T47D (cell line): ENCODE results near the gene EPB41L2.
"Not testable (repeated sequence)": the region's sequence is repeated elsewhere in the genome, so short reads cannot be mapped to it uniquely, and the experiment has no call there.

Experiments used
- DNase-seq, 2 experiments: peaks; one replicate each; pipeline versions ENCODE4 v3.0.0 to v3.0.0-alpha.2; 2011 to 2012; ENCODE audit warnings: low read depth in 1 of 2, low spot score in 1 of 2
- JUND ChIP-seq: IDR thresholded peaks from 2 replicates; pipeline ENCODE4 v1.6.1; 2012; ENCODE audit warnings: low read depth
- in situ Hi-C: cut with HindIII; loops from 2 replicates; pipeline ENCODE4 v1.10.0; 2016; ENCODE audit warnings: low sequenced_read_pairs, low pct_unique_long_range_greater_than_20kb

EPB41L2 gene

GRCh38 chr6:130958468-130958867 is 104.6 kb downstream of the EPB41L2 start:
- no peak for TF ChIP-seq JUND
- in situ Hi-C loops = no loop called here
- DNase-seq = no peak

- TF ChIP-seq JUND = no peak
- in situ Hi-C loops = no loop called here
- no peak for DNase-seq
These were observed 107.3 kb downstream of the EPB41L2 start for GRCh38 chr6:130955755-130956154.

DNA sequence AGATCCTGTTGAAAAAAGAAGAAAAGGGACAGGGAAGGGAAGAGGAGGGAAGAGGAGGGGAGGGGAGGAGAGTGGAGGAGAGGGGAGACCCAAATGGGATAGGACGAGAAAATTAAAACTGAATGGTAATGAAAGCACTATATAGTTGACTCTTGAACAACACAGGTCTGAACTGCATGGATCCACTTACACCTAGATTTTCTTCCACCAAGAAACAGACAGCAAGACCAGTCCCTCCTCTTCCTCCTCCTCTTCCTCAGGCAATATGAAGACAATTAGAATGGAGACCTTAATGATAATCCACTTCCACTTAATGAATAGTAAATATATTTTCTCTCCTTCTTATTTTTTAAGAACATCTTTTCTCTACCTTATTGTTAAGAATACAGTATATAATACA is 113.5 kb downstream of the EPB41L2 start:
- TF ChIP-seq JUND = no peak
- DNase-seq = no peak
- in situ Hi-C loops = no loop called here

DNA sequence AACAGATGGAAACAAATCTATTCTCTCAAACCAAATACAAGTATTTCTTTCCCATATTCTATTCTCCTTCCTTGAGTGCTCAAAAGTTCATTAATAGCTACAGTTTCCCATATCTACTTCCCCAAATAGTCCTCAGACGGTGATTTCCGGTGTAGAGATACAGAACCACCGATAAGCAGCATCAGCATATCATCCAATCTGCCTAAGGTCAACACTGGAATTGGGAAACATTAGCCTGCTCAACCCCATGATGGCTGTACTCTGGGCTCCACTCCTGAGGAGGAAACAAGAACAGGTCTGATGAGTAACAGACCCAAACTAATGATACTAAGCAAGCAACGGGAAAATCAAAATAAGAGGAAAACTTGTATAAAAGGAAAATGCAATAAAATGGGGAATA is 115.6 kb downstream of the EPB41L2 start:
- in situ Hi-C loops = no loop called here
- TF ChIP-seq JUND = no peak
- no peak for DNase-seq

DNA sequence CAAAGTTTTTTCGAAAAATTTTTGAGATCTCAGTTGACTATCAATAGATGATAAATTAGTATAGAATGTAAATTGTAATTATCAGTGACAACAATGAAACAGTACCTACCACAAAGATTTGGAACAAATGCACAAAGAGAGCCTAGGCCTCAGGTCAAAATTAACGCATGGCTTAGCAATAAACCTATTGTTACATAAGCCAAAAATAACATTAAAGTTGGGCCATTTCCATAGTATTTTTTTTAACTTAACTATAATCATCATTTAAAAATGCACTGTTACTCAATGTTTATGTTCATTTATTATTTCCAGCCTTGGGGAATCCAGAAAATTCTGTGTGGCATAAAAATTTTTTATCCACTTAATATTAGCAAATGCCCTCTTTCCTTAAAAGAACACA is 117.0 kb downstream of the EPB41L2 start:
- no peak for TF ChIP-seq JUND
- in situ Hi-C loops = no loop called here
- no peak for DNase-seq

DNA sequence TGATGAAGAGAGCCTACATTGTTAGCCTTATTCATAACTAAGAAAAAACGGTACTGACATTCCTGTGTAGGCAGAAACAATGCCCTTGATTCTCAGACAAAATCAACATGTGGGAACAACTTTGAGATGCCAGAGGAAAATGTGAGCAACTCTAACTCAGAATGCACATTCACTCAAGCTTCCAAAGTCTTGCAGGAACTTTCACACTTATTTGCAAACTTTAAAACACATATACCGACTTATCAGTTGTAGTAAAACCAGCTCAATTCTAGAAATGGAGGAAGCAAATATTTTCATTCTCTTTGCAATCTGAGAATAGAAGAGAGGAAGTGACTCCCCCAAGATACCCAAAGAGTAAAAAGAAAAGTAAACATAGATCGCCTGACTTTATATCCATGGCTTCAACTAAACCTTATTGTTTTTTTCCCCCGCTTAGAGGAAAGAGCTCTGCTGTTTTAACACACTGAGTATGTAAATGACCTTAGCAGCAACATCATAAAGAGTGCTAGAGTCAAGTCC is 117.6 kb downstream of the EPB41L2 start:
- in situ Hi-C loops = no loop called here
- TF ChIP-seq JUND = no peak
- no peak for DNase-seq

DNA sequence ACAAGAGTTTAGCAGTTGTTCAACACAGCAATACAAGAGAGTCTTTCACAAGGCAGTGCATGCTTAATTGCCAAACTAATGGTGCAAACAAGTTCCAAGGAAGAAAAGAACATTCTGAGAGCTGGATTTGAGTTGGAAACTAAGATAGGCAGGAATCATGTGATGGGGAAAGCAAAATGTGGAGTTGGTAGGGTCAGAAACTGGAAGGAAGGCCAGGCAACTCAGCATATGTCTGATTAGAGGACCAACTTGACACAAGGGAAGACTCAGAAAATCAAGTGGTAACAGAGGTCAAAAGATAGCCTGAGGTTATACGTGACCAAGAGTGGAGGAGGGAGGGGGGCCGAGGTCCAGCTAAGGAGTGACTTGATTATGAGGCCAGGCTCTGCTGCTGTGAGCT is 118.6 kb downstream of the EPB41L2 start:
- in situ Hi-C loops = no loop called here
- no peak for DNase-seq
- TF ChIP-seq JUND = no peak

- DNase-seq = no peak
- in situ Hi-C loops = no loop called here
- no peak for TF ChIP-seq JUND
These were observed 119.3 kb downstream of the EPB41L2 start for GRCh38 chr6:130943738-130944137.

DNA sequence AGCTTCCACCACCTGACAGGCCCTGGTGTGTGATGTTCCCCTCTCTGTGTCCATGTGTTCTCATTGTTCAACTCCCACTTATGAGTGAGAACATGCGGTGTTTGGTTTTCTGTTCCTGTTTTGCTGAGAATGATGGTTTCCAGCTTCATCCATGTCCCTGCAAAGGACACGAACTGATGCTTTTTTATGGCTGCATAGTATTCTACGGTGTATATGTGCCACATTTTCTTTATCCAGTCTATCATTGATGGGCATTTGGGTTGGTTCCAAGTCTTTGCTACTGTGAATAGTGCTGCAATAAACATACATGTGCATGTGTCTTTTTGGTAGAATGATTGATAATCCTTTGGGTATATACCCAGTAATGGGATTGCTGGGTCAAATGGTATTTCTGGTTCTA is 120.3 kb downstream of the EPB41L2 start:
- in situ Hi-C loops, DNase-seq: not testable (repeated sequence)

DNA sequence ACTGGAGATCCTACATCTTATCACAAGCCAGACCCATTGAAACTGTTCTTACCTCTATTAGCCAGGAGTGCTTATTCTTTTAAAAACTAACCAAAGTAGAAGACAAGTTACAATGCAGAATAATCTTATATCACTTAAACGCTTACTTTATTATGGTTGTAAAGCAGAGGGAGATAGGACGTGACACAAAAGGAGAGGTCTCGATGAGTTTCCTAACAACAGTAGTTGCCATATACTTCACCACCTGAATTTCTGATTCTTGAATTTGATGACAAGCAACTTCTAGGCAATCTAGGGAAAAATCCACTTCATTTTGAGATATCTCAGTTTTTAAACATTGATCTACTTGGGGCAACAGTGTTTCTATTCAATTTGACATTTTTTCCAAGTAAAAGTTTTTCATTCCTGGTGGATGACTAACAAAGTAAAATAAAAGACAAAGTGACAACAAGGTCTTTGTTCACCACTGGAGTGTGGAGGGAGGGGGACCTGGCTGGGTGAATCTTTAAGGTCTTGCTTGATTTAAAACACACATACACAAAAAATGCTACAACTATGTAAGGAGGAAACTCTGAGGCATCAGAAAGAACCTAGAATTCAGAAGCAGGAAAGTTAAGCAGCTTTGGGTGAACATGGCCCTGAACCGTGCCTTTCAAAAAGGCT is 125.0 kb downstream of the EPB41L2 start:
- TF ChIP-seq JUND = no peak
- DNase-seq = no peak
- in situ Hi-C loops = no loop called here

- DNase-seq = no peak
- TF ChIP-seq JUND = no peak
- in situ Hi-C loops = no loop called here
These were observed 126.1 kb downstream of the EPB41L2 start for GRCh38 chr6:130936933-130937332.

- DNase-seq = peak in 1 of 2 experiments; percentile 17
- TF ChIP-seq JUND = peak; percentile 62; the same call in 1 of the 2 replicates
- in situ Hi-C loops = no loop called here
These were observed 127.1 kb downstream of the EPB41L2 start for GRCh38 chr6:130935978-130936377.

DNA sequence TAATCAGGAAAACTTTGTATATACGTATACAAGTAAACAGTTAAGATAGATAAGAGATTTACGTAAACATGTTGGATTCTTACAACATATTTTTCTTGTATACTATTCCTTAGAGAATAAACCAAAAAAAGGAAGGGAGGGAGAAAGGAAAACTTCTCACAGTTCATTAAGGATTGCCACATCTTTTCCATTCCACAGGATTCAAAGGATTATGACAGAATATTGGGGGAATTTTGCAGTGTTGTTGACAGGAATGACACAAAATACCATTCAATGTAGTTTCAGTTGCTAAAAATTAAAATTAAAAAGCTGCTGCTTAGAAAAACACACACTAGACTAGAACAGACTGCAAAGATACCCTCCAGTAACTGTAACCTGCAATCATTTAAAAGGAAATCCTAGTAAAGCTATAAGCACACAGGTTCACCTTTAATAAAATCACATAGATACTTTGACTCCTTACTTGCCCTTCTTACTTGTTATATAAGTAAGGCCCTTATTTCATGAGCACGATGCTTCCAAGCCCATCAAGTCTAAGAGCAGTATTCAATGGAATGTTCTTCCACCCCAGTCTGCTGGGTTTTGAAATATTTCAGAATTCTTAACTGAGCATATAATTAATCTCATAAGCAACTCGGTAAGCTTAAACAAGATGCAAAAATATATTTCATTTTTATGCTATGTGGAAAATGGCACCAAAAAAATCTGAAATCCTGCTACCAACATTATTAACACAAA is 128.0 kb downstream of the EPB41L2 start:
- in situ Hi-C loops = no loop called here
- DNase-seq = no peak
- TF ChIP-seq JUND = no peak
